ENCODE data around the gene YARS1.

The YARS1 gene

GRCh38 chr1:32766328-32766972, 50.7 kb downstream of the YARS1 start:
- Histone ChIP-seq H3K27me3 (ENCODE audit: insufficient read depth, low read length, poor library complexity, severe bottlenecking) (no peaks in the 10 kb centered on the region), H3K4me1 (ENCODE audit: insufficient read depth, low read length, poor library complexity, severe bottlenecking) (peaks cover 4% of the 10 kb centered on the region), H3K79me2 (ENCODE audit: insufficient read depth, low read length) (no peaks in the 10 kb centered on the region), H3K9me3 (ENCODE audit: insufficient read depth, low read depth, low read length) (no peaks in the 10 kb centered on the region), H4K20me1 (ENCODE audit: insufficient read depth, low read length, poor library complexity, severe bottlenecking) (no peaks in the 10 kb centered on the region), H2AFZ (ENCODE audit: low read length) (no peak overlapping the region), H3K36me3 (ENCODE audit: insufficient read depth, low read length) (no peaks in the 10 kb centered on the region), H3K9ac (ENCODE audit: low read depth, low read length, poor library complexity, severe bottlenecking) (no peak overlapping the region), H3F3A (ENCODE audit: low read depth) (no peaks in the 10 kb centered on the region), H3K4me2 (ENCODE audit: low read depth, low read length, poor library complexity, severe bottlenecking) (no peak overlapping the region), H3K4me3 (ENCODE audit: low read length, poor library complexity, severe bottlenecking) (no peak overlapping the region), H3K9me2 (replicated peaks; ENCODE audit: low read depth, low read length) (no peaks in the 10 kb centered on the region)
- no peak for TF ChIP-seq EZH2phosphoT487 (IDR thresholded peaks at IDR 0.05; ENCODE audit: borderline replicate concordance)
- TF ChIP-seq, protein P1, sequence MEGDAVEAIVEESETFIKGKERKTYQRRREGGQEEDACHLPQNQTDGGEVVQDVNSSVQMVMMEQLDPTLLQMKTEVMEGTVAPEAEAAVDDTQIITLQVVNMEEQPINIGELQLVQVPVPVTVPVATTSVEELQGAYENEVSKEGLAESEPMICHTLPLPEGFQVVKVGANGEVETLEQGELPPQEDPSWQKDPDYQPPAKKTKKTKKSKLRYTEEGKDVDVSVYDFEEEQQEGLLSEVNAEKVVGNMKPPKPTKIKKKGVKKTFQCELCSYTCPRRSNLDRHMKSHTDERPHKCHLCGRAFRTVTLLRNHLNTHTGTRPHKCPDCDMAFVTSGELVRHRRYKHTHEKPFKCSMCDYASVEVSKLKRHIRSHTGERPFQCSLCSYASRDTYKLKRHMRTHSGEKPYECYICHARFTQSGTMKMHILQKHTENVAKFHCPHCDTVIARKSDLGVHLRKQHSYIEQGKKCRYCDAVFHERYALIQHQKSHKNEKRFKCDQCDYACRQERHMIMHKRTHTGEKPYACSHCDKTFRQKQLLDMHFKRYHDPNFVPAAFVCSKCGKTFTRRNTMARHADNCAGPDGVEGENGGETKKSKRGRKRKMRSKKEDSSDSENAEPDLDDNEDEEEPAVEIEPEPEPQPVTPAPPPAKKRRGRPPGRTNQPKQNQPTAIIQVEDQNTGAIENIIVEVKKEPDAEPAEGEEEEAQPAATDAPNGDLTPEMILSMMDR (conservative IDR thresholded peaks at IDR 0.05; ENCODE audit: low read length) = no peak

DNA sequence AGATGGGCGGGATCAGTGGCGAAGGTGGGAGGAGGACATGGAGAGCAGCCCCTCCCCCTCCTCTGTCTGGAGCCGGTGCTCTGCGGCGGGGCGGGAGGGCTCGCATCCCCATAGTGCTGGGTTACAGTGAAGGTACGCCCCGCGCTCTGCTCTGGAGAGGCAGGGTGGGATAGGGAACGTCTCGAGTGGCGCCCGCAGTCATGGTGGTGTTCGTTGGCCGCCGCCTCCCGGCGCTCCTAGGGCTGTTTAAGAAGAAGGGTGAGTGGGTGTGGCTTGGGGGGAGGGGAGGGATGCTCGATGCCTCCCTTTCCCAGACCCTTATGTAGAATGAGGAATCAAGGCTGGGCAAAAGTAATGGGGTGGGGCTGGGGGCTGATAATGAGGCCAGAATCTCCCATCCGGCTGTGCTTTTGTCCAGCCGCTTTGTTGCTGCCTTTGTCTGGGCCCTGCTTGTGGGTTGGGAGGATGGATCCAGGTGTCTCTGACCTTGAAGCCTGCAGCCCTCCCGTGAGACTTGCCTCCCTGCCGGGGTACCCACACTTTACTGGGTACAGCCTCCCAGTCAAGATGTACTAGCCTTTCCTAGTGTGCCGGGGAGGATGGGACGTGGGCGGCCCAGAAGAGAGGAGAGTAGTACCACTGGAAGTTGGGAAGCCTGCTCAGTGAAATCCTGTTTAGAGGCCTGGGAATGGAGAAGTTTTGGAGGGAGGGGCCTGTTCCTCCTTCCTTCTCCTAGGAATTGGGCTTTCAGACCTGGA, 51.4 kb downstream of the YARS1 start:
- Histone ChIP-seq H3K4me1 (ENCODE audit: insufficient read depth, low read length, poor library complexity, severe bottlenecking) (peaks cover 6% of the 10 kb centered on the region), H3F3A (ENCODE audit: low read depth) (no peaks in the 10 kb centered on the region), H3K4me2 (ENCODE audit: low read depth, low read length, poor library complexity, severe bottlenecking) (no peak overlapping the region), H3K36me3 (ENCODE audit: insufficient read depth, low read length) (no peaks in the 10 kb centered on the region), H3K79me2 (ENCODE audit: insufficient read depth, low read length) (no peaks in the 10 kb centered on the region), H2AFZ (ENCODE audit: low read length) (no peak overlapping the region), H3K9me3 (ENCODE audit: insufficient read depth, low read depth, low read length) (no peaks in the 10 kb centered on the region), H3K4me3 (ENCODE audit: low read length, poor library complexity, severe bottlenecking) (no peak overlapping the region), H3K27me3 (ENCODE audit: insufficient read depth, low read length, poor library complexity, severe bottlenecking) (no peaks in the 10 kb centered on the region), H3K9me2 (replicated peaks; ENCODE audit: low read depth, low read length) (no peaks in the 10 kb centered on the region), H4K20me1 (ENCODE audit: insufficient read depth, low read length, poor library complexity, severe bottlenecking) (no peaks in the 10 kb centered on the region), H3K9ac (ENCODE audit: low read depth, low read length, poor library complexity, severe bottlenecking) (no peak overlapping the region)
- TF ChIP-seq, protein P1 (conservative IDR thresholded peaks at IDR 0.05; ENCODE audit: low read length) = no peak
- no peak for TF ChIP-seq EZH2phosphoT487 (IDR thresholded peaks at IDR 0.05; ENCODE audit: borderline replicate concordance)

DNA sequence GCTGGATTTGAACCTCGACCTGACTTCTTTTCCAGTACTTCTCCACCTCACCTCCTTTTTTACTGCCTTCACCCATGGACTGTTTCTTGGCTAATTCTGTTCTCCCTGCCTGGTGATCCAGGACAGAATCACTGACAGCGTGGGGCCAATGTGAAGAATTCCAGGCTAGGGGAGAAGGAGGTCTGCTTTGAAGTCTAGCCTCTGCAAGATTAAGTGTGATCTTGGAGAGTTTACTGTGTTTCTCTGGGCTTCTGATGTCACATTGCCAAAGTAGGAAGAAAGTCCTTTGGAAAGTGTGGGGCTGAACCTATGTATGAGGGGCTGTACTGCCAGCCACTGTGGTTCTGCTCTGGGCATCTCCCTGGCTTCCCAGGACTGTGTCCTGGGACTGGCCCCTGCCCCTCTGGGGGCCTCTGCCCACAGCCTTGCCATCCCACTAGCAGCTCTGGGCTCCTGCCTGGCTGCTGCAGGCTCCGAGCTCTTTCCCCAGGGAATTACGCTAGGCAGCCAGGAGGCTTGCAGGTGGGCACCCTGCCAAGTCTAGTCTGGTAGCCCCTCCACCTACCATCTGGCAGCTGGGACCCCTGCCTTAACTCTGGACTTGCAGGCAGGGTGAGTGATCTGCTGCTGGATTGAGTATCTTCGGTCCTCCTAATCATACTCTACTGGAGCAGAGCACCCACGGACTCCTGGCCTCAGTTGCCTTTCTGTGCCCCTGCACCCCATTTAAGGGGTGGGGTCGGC, 52.2 kb downstream of the YARS1 start:
- Histone ChIP-seq H4K20me1 (ENCODE audit: insufficient read depth, low read length, poor library complexity, severe bottlenecking) (no peaks in the 10 kb centered on the region), H3K4me2 (ENCODE audit: low read depth, low read length, poor library complexity, severe bottlenecking) (no peak overlapping the region), H3K27me3 (ENCODE audit: insufficient read depth, low read length, poor library complexity, severe bottlenecking) (no peaks in the 10 kb centered on the region), H3F3A (ENCODE audit: low read depth) (no peaks in the 10 kb centered on the region), H3K79me2 (ENCODE audit: insufficient read depth, low read length) (no peaks in the 10 kb centered on the region), H3K9ac (ENCODE audit: low read depth, low read length, poor library complexity, severe bottlenecking) (no peak overlapping the region), H3K9me3 (ENCODE audit: insufficient read depth, low read depth, low read length) (no peaks in the 10 kb centered on the region), H3K36me3 (ENCODE audit: insufficient read depth, low read length) (no peaks in the 10 kb centered on the region), H2AFZ (ENCODE audit: low read length) (no peak overlapping the region), H3K4me1 (ENCODE audit: insufficient read depth, low read length, poor library complexity, severe bottlenecking) (peaks cover 6% of the 10 kb centered on the region), H3K9me2 (replicated peaks; ENCODE audit: low read depth, low read length) (no peaks in the 10 kb centered on the region), H3K4me3 (ENCODE audit: low read length, poor library complexity, severe bottlenecking) (no peak overlapping the region)
- no peak for TF ChIP-seq EZH2phosphoT487 (IDR thresholded peaks at IDR 0.05; ENCODE audit: borderline replicate concordance)
- TF ChIP-seq, protein P1 (conservative IDR thresholded peaks at IDR 0.05; ENCODE audit: low read length) = no peak
